Measurements from ENCODE around the gene SMIM30.

GRCh38 chr7:113092762-113093161 lies 25.6 kb downstream of the SMIM30 start:
- TF ChIP-seq CTCF (IDR thresholded peaks at IDR 0.05) (no peak), POLR2A (IDR thresholded peaks at IDR 0.05) (no peak)

All from Peyer's patch (tissue), 4 donors.